ENCODE measurements around the gene ATP1B4. TPM values are rescaled to one million over a fixed set of nuclear protein-coding genes. Genes with fewer than 3 reads are reported as not detected.

The ATP1B4 gene
- total and polyA plus RNA-seq, 4 donors, result 0.11 to 0.48 (median 0.15) TPM

- DNase-seq (ENCODE audit: low read depth in 4 of 6, low spot score in 6 of 6), result no peak
- Histone ChIP-seq H3K36me3 (ENCODE audit: control insufficient read depth, insufficient read depth, low read length) (no peaks in the 10 kb centered on the region), H3K27ac (ENCODE audit: low read depth, low read length) (no peak overlapping the region), H3K4me3 (ENCODE audit: low read depth, low read length) (no peak overlapping the region), H3K9me3 (ENCODE audit: control insufficient read depth, insufficient read depth, low read length) (no peaks in the 10 kb centered on the region), H3K27me3 (ENCODE audit: control insufficient read depth, insufficient read depth, low read length) (no peaks in the 10 kb centered on the region), H3K4me1 (ENCODE audit: control insufficient read depth, insufficient read depth, low read length) (no peaks in the 10 kb centered on the region)
- WGBS (ENCODE audit: insufficient coverage), result 64% methylated on average over 2 of the region's 3 CpGs
Observed at GRCh38 chrX:120367402-120368109, 5.7 kb downstream of the ATP1B4 start.

- Histone ChIP-seq H3K4me3 (ENCODE audit: low read depth, low read length) (no peak overlapping the region), H3K36me3 (ENCODE audit: control insufficient read depth, insufficient read depth, low read length) (no peaks in the 10 kb centered on the region), H3K4me1 (ENCODE audit: control insufficient read depth, insufficient read depth, low read length) (no peaks in the 10 kb centered on the region), H3K27me3 (ENCODE audit: control insufficient read depth, insufficient read depth, low read length) (no peaks in the 10 kb centered on the region), H3K9me3 (ENCODE audit: control insufficient read depth, insufficient read depth, low read length) (no peaks in the 10 kb centered on the region), H3K27ac (ENCODE audit: low read depth, low read length) (no peak overlapping the region)
- DNase-seq (ENCODE audit: low read depth in 4 of 6, low spot score in 6 of 6), result no peak
- 67% methylated on average over 4 of the region's 6 CpGs for WGBS (ENCODE audit: insufficient coverage)
Observed at GRCh38 chrX:120372667-120373370, 10.9 kb downstream of the ATP1B4 start.

- no peaks in the 10 kb centered on the region for H3K36me3 ChIP-seq (ENCODE audit: control insufficient read depth, insufficient read depth, low read length)
- no peaks in the 10 kb centered on the region for H3K4me1 ChIP-seq (ENCODE audit: control insufficient read depth, insufficient read depth, low read length)
- no peaks in the 10 kb centered on the region for H3K9me3 ChIP-seq (ENCODE audit: control insufficient read depth, insufficient read depth, low read length)
- no peak overlapping the region for H3K27ac ChIP-seq (ENCODE audit: low read depth, low read length)
- WGBS (ENCODE audit: insufficient coverage), result no CpG with 5 or more reads among the region's 3 CpGs
- no peak overlapping the region for H3K4me3 ChIP-seq (ENCODE audit: low read depth, low read length)
- DNase-seq (ENCODE audit: low read depth in 4 of 6, low spot score in 6 of 6), result no peak
- H3K27me3 ChIP-seq (ENCODE audit: control insufficient read depth, insufficient read depth, low read length), result no peaks in the 10 kb centered on the region
Observed at GRCh38 chrX:120377179-120377578, 15.3 kb downstream of the ATP1B4 start.

GRCh38 chrX:120377715-120378114 lies 15.8 kb downstream of the ATP1B4 start:
- H3K9me3 ChIP-seq (ENCODE audit: control insufficient read depth, insufficient read depth, low read length), result no peaks in the 10 kb centered on the region
- H3K4me1 ChIP-seq (ENCODE audit: control insufficient read depth, insufficient read depth, low read length), result no peaks in the 10 kb centered on the region
- no peak overlapping the region for H3K27ac ChIP-seq (ENCODE audit: low read depth, low read length)
- H3K27me3 ChIP-seq (ENCODE audit: control insufficient read depth, insufficient read depth, low read length), result no peaks in the 10 kb centered on the region
- no peak overlapping the region for H3K4me3 ChIP-seq (ENCODE audit: low read depth, low read length)
- H3K36me3 ChIP-seq (ENCODE audit: control insufficient read depth, insufficient read depth, low read length), result no peaks in the 10 kb centered on the region
- no peak for DNase-seq (ENCODE audit: low read depth in 4 of 6, low spot score in 6 of 6)
- WGBS (ENCODE audit: insufficient coverage), result no CpG with 5 or more reads among the region's 1 CpG

- Histone ChIP-seq H3K27me3 (ENCODE audit: control insufficient read depth, insufficient read depth, low read length) (no peaks in the 10 kb centered on the region), H3K9me3 (ENCODE audit: control insufficient read depth, insufficient read depth, low read length) (no peaks in the 10 kb centered on the region), H3K4me3 (ENCODE audit: low read depth, low read length) (no peak overlapping the region), H3K36me3 (ENCODE audit: control insufficient read depth, insufficient read depth, low read length) (no peaks in the 10 kb centered on the region), H3K27ac (ENCODE audit: low read depth, low read length) (no peak overlapping the region), H3K4me1 (ENCODE audit: control insufficient read depth, insufficient read depth, low read length) (no peaks in the 10 kb centered on the region)
- WGBS (ENCODE audit: insufficient coverage), result no CpG with 5 or more reads among the region's 5 CpGs
- DNase-seq (ENCODE audit: low read depth in 4 of 6, low spot score in 6 of 6), result no peak
Observed at GRCh38 chrX:120378570-120378969, 16.7 kb downstream of the ATP1B4 start.

GRCh38 chrX:120379937-120380681 lies 18.2 kb downstream of the ATP1B4 start:
- Histone ChIP-seq H3K36me3 (ENCODE audit: control insufficient read depth, insufficient read depth, low read length) (no peaks in the 10 kb centered on the region), H3K27me3 (ENCODE audit: control insufficient read depth, insufficient read depth, low read length) (no peaks in the 10 kb centered on the region), H3K4me1 (ENCODE audit: control insufficient read depth, insufficient read depth, low read length) (no peaks in the 10 kb centered on the region), H3K4me3 (ENCODE audit: low read depth, low read length) (no peak overlapping the region), H3K27ac (ENCODE audit: low read depth, low read length) (no peak overlapping the region), H3K9me3 (ENCODE audit: control insufficient read depth, insufficient read depth, low read length) (no peaks in the 10 kb centered on the region)
- 47% methylated on average over 3 of the region's 6 CpGs for WGBS (ENCODE audit: insufficient coverage)
- no peak for DNase-seq (ENCODE audit: low read depth in 4 of 6, low spot score in 6 of 6)

GRCh38 chrX:120380699-120381098 lies 18.8 kb downstream of the ATP1B4 start:
- no peak overlapping the region for H3K4me3 ChIP-seq (ENCODE audit: low read depth, low read length)
- H3K36me3 ChIP-seq (ENCODE audit: control insufficient read depth, insufficient read depth, low read length), result no peaks in the 10 kb centered on the region
- no peaks in the 10 kb centered on the region for H3K27me3 ChIP-seq (ENCODE audit: control insufficient read depth, insufficient read depth, low read length)
- WGBS (ENCODE audit: insufficient coverage), result 33% methylated on average over 1 of the region's 3 CpGs
- H3K4me1 ChIP-seq (ENCODE audit: control insufficient read depth, insufficient read depth, low read length), result no peaks in the 10 kb centered on the region
- H3K27ac ChIP-seq (ENCODE audit: low read depth, low read length), result no peak overlapping the region
- no peaks in the 10 kb centered on the region for H3K9me3 ChIP-seq (ENCODE audit: control insufficient read depth, insufficient read depth, low read length)
- DNase-seq (ENCODE audit: low read depth in 4 of 6, low spot score in 6 of 6), result no peak

GRCh38 chrX:120401301-120401700 lies 39.4 kb downstream of the ATP1B4 start:
- no peak for DNase-seq (ENCODE audit: low read depth in 4 of 6, low spot score in 6 of 6)
- Histone ChIP-seq H3K27ac (ENCODE audit: low read depth, low read length) (no peak overlapping the region), H3K4me1 (ENCODE audit: control insufficient read depth, insufficient read depth, low read length) (no peaks in the 10 kb centered on the region), H3K27me3 (ENCODE audit: control insufficient read depth, insufficient read depth, low read length) (no peaks in the 10 kb centered on the region), H3K36me3 (ENCODE audit: control insufficient read depth, insufficient read depth, low read length) (no peaks in the 10 kb centered on the region), H3K4me3 (ENCODE audit: low read depth, low read length) (no peak overlapping the region), H3K9me3 (ENCODE audit: control insufficient read depth, insufficient read depth, low read length) (peaks cover 2% of the 10 kb centered on the region)

GRCh38 chrX:120402369-120402768 lies 40.5 kb downstream of the ATP1B4 start:
- Histone ChIP-seq H3K9me3 (ENCODE audit: control insufficient read depth, insufficient read depth, low read length) (peaks cover 2% of the 10 kb centered on the region), H3K36me3 (ENCODE audit: control insufficient read depth, insufficient read depth, low read length) (no peaks in the 10 kb centered on the region), H3K27ac (ENCODE audit: low read depth, low read length) (no peak overlapping the region), H3K4me3 (ENCODE audit: low read depth, low read length) (no peak overlapping the region), H3K4me1 (ENCODE audit: control insufficient read depth, insufficient read depth, low read length) (no peaks in the 10 kb centered on the region), H3K27me3 (ENCODE audit: control insufficient read depth, insufficient read depth, low read length) (no peaks in the 10 kb centered on the region)
- WGBS (ENCODE audit: insufficient coverage), result 80% methylated on average over 2 of the region's 2 CpGs
- no peak for DNase-seq (ENCODE audit: low read depth in 4 of 6, low spot score in 6 of 6)
